ENCODE data around the gene HIF3A. TPM values are rescaled to one million over a fixed set of nuclear protein-coding genes. Genes with fewer than 3 reads are reported as not detected.
"Not testable (repeated sequence)": the region's sequence is repeated elsewhere in the genome, so short reads cannot be mapped to it uniquely, and the experiment has no call there.

HIF3A gene
- total RNA-seq, 2 donors from 2014 or later = 41.6 to 71.9 TPM

GRCh38 chr19:46311444-46311843 lies 14.6 kb downstream of the HIF3A start:
- peaks cover 5% of the 10 kb centered on the region for H3K9me3 ChIP-seq (ENCODE audit: control insufficient read depth, low read length)
- H3K4me3 ChIP-seq (ENCODE audit: low read length) = no peak overlapping the region
- Mint-ChIP-seq H3K4me1 (no peaks in the 10 kb centered on the region), H3K27ac (no peak overlapping the region), H3K9me3 (peaks cover 9% of the 10 kb centered on the region), H3K36me3 (ENCODE audit: low read depth) (peaks cover 75% of the 10 kb centered on the region), H3K4me3 (no peak overlapping the region), H3K27me3 (ENCODE audit: insufficient read depth) (no peaks in the 10 kb centered on the region)
- WGBS, 2 experiments (ENCODE audit: insufficient coverage in 1 of 2, insufficient read length in 1 of 2) = 92 to 97% methylated on average over 5 of the region's 5 CpGs
- no peaks in the 10 kb centered on the region for H3K27me3 ChIP-seq (ENCODE audit: control insufficient read depth, insufficient read depth, low read length, poor library complexity, severe bottlenecking)
- H3K9ac ChIP-seq (ENCODE audit: extremely low read depth, low read length, poor library complexity, severe bottlenecking) = no peak overlapping the region
- no peak overlapping the region for H3K27ac ChIP-seq (ENCODE audit: low read depth, low read length)
- peaks cover 33% of the 10 kb centered on the region for H3K36me3 ChIP-seq (ENCODE audit: control insufficient read depth, insufficient read depth, low read length)
- no peaks in the 10 kb centered on the region for H3K4me1 ChIP-seq (ENCODE audit: control insufficient read depth, insufficient read depth, low read length)
- DNase-seq = no peak
- TF ChIP-seq, protein P1, sequence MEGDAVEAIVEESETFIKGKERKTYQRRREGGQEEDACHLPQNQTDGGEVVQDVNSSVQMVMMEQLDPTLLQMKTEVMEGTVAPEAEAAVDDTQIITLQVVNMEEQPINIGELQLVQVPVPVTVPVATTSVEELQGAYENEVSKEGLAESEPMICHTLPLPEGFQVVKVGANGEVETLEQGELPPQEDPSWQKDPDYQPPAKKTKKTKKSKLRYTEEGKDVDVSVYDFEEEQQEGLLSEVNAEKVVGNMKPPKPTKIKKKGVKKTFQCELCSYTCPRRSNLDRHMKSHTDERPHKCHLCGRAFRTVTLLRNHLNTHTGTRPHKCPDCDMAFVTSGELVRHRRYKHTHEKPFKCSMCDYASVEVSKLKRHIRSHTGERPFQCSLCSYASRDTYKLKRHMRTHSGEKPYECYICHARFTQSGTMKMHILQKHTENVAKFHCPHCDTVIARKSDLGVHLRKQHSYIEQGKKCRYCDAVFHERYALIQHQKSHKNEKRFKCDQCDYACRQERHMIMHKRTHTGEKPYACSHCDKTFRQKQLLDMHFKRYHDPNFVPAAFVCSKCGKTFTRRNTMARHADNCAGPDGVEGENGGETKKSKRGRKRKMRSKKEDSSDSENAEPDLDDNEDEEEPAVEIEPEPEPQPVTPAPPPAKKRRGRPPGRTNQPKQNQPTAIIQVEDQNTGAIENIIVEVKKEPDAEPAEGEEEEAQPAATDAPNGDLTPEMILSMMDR (conservative IDR thresholded peaks at IDR 0.05) = no peak

DNA sequence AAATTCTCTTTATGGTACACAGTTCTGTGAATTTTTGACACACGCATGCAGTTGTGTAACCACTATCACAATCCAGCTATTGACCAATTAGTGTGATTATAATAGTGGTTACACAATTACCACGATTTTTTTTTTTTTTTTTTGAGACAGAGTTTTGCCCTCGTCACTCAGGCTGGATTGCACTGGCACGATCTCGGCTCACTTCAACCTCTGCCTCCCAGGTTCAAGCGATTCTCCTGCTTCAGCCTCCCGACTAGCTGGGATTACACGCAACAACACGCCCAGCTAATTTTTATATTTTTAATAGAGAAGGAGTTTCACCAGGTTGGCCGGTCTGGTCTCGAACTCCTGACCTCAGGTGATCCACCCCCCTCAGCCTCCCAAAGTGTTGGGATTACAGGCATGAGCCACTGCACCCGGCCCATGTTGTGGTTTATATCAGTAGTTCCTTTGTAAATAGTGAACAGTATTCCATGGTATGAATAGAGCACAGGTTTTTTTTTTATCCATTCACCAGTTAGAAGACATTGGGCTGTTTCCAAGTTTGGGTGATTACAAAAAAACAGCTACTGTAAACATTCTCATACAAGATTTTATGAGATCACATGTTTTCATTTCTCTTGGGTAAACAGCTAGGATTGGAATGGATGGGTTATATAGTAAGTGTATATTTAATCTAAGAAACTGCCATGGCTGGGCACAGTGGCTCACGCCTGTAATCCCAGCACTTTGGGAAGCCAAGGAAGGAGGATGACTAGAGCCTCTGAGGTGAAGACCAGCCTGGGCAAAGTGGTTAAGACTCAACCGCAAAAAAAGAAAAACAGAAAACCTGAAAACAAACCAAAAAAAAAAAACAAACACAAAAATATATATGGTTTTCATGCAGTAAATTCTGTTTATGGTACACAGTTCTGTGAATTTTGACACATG lies 17.0 kb downstream of the HIF3A start:
- H3K27me3 Mint-ChIP-seq (ENCODE audit: insufficient read depth); H3K9ac ChIP-seq (ENCODE audit: extremely low read depth, low read length, poor library complexity, severe bottlenecking); H3K9me3 Mint-ChIP-seq; DNase-seq; H3K27me3 ChIP-seq (ENCODE audit: control insufficient read depth, insufficient read depth, low read length, poor library complexity, severe bottlenecking); H3K4me3 ChIP-seq (ENCODE audit: low read length); H3K9me3 ChIP-seq (ENCODE audit: control insufficient read depth, low read length); H3K27ac ChIP-seq (ENCODE audit: low read depth, low read length); H3K4me3 Mint-ChIP-seq; H3K4me1 Mint-ChIP-seq; H3K4me1 ChIP-seq (ENCODE audit: control insufficient read depth, insufficient read depth, low read length); H3K27ac Mint-ChIP-seq: not testable (repeated sequence)
- H3K36me3 ChIP-seq (ENCODE audit: control insufficient read depth, insufficient read depth, low read length) = peaks cover 28% of the 10 kb centered on the region
- WGBS, 2 experiments (ENCODE audit: insufficient coverage in 1 of 2, insufficient read length in 1 of 2) = 92 to 100% methylated on average over 7 to 11 of the region's 14 CpGs
- H3K36me3 Mint-ChIP-seq (ENCODE audit: low read depth) = peaks cover 70% of the 10 kb centered on the region

DNA sequence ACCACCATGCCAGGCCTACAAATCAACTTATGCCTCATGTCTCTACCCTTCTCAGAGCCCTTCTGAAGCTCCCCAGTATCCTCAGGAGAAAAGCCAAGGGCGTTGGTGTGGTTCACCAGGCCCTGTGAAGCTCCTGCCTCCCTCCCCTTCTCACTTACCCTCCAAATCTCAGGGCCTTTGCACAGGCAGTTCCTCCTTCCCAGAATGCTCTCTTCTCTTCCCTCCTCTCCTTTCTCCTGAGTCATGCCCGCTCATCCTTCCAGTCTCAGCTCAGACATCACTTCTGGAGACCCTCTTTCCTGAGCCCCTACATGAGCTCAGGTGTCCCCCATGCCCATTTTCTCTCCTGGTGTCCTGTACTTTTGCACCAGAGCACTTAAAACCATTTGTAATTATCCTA lies 20.5 kb downstream of the HIF3A start:
- Mint-ChIP-seq H3K36me3 (ENCODE audit: low read depth) (peaks cover 60% of the 10 kb centered on the region), H3K27ac (no peak overlapping the region), H3K9me3 (peaks cover 1% of the 10 kb centered on the region), H3K27me3 (ENCODE audit: insufficient read depth) (no peaks in the 10 kb centered on the region), H3K4me3 (no peak overlapping the region), H3K4me1 (no peaks in the 10 kb centered on the region)
- H3K4me3 ChIP-seq (ENCODE audit: low read length) = no peak overlapping the region
- WGBS, 2 experiments (ENCODE audit: insufficient coverage in 1 of 2, insufficient read length in 1 of 2) = 79 to 98% methylated on average over 2 of the region's 2 CpGs
- H3K27me3 ChIP-seq (ENCODE audit: control insufficient read depth, insufficient read depth, low read length, poor library complexity, severe bottlenecking) = no peaks in the 10 kb centered on the region
- no peak overlapping the region for H3K27ac ChIP-seq (ENCODE audit: low read depth, low read length)
- H3K4me1 ChIP-seq (ENCODE audit: control insufficient read depth, insufficient read depth, low read length) = no peaks in the 10 kb centered on the region
- TF ChIP-seq, protein P1 (conservative IDR thresholded peaks at IDR 0.05) = no peak
- no peak overlapping the region for H3K9ac ChIP-seq (ENCODE audit: extremely low read depth, low read length, poor library complexity, severe bottlenecking)
- H3K36me3 ChIP-seq (ENCODE audit: control insufficient read depth, insufficient read depth, low read length) = peaks cover 22% of the 10 kb centered on the region
- no peak for DNase-seq
- H3K9me3 ChIP-seq (ENCODE audit: control insufficient read depth, low read length) = no peaks in the 10 kb centered on the region

Data from endodermal cell (in vitro differentiated cells).